Astrocyte of the cerebellum (primary cell): ENCODE measurements around the gene COL23A1.

Experiments
- DNase-seq: peaks from one replicate; pipeline ENCODE4 v3.0.0-alpha.2; 2011; ENCODE audit warnings: low read depth
- H3K4me3 ChIP-seq: 2 replicates; pipeline ENCODE4 v1.5.1; 2011; ENCODE audit warnings: mild to moderate bottlenecking, low read depth, low read length, moderate library complexity
- in situ Hi-C: cut with HindIII; loops from 2 replicates; pipeline ENCODE4 v1.10.0; 2017; ENCODE audit warnings: low sequenced_read_pairs
- TF ChIP-seq, protein P1 (sequence below): IDR thresholded peaks from 2 replicates; pipeline ENCODE4 v1.5.1; 2012; ENCODE audit warnings: low read length, low read depth, moderate library complexity, mild to moderate bottlenecking; ENCODE audit errors: missing control alignments

Gene COL23A1

DNA sequence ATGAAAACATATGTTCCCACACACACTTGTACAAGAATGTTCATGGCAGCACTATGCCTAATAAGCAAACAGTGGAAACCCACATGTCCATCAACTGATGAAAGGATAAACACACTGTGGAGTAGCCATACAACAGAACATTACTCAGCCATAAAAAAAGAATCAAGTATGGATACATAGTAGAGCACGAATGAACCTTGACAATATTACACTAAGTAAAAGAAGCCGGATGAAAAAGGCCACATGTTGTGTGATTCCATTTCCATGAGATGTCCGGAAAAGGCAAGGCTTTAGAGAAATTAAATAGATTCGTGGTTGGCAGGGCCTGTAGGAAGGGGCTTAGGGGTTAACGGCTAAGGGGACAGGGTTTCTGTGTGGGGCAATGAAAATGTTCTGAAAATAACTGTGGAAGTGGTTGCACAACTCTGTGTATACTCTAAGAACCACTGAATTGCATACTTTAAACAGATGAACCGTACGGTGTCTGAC is 51.4 kb downstream of the COL23A1 start:
- TF ChIP-seq, protein P1, sequence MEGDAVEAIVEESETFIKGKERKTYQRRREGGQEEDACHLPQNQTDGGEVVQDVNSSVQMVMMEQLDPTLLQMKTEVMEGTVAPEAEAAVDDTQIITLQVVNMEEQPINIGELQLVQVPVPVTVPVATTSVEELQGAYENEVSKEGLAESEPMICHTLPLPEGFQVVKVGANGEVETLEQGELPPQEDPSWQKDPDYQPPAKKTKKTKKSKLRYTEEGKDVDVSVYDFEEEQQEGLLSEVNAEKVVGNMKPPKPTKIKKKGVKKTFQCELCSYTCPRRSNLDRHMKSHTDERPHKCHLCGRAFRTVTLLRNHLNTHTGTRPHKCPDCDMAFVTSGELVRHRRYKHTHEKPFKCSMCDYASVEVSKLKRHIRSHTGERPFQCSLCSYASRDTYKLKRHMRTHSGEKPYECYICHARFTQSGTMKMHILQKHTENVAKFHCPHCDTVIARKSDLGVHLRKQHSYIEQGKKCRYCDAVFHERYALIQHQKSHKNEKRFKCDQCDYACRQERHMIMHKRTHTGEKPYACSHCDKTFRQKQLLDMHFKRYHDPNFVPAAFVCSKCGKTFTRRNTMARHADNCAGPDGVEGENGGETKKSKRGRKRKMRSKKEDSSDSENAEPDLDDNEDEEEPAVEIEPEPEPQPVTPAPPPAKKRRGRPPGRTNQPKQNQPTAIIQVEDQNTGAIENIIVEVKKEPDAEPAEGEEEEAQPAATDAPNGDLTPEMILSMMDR, result no peak
- no peak overlapping the region for H3K4me3 ChIP-seq
- peak; percentile 11 for DNase-seq
- in situ Hi-C loops, result no loop called here

DNA sequence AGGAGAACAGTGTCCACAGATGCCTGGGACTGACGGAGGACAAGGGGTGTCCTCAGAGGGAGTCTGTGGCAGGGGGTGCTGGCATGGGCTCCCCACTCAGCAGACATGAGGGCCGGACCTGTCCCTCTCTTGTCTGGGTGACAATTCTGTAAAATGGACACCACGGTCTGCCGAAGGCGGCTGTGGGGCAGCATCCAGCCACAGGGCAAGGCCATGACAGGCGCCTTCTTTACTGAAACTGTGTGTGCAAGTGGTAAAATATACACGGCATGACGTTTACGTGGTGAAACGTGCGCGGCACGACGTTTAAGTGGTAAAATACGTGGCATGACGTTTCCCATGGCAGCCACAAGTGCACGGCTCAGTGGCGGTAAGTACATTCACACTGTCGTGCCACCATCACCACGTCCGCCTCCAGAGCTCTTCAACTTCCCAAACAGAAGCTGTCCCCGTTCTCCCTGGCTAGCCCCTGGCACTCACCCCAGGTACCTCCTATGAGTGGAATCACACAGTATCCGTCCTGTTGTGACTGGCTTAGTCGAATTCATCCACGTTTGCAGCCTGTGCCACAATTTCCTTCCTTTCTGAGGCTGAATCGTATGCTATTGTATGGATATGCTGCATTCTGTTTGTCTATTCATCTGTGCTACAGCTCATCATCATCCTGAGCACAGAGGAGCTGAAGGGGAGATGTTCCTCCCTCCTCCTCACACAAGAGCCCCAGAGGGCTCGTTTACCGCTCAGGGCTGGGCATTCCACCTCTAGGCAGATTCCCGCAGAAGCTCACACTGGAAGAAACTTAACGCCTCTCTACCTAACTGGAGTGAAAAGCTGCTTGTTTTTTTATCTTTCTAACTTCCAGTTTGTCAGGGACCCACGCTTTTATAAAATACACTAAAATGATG is 52.5 kb downstream of the COL23A1 start:
- in situ Hi-C loops, result no loop called here
- DNase-seq, result no peak
- TF ChIP-seq, protein P1, result no peak
- no peak overlapping the region for H3K4me3 ChIP-seq

DNA sequence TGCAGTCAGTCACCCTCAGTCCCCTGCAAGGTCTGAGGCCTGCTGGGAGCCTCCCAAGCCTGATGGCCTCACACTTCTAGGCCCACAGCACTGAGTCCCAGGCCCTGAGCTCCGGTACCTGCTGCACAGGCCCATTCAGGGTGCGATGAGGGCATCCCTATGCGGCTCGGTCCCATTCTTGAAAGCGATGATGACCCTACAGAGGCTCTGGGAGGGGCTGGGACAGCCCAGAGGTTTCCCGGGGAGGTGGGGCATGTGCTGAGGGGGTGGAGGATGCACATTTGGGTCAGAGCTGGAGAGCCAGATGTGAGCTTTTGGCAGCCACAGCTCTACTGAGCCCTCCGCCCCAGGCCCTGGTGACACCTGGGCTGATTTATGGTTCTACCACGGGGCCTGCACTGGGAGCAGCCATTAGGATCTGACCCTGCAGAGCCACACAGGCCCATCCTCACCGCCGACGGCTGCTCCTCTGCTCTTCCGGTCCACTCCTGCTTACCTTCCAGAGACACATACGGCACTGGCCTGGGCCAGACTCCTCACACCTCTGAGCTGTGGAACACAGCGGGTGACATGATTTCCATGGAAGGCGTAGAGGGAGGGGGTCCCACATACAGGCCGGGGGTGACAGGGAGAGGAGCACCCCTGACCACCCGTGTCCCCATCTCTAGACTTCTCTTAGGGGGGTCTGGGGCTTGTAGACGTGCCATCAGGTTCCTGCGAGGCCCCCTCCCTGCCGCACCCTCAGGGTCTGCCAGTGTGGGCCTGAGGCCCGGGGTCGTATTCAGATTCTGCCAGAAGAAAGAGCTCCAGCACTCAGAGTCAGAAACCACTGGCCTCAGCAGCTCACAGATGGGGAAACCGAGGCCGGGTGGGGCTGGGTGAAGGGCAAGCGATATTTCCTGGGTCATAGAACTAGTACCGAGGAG is 53.4 kb downstream of the COL23A1 start:
- no peak overlapping the region for H3K4me3 ChIP-seq
- in situ Hi-C loops, result no loop called here
- TF ChIP-seq, protein P1, result no peak
- DNase-seq, result no peak

DNA sequence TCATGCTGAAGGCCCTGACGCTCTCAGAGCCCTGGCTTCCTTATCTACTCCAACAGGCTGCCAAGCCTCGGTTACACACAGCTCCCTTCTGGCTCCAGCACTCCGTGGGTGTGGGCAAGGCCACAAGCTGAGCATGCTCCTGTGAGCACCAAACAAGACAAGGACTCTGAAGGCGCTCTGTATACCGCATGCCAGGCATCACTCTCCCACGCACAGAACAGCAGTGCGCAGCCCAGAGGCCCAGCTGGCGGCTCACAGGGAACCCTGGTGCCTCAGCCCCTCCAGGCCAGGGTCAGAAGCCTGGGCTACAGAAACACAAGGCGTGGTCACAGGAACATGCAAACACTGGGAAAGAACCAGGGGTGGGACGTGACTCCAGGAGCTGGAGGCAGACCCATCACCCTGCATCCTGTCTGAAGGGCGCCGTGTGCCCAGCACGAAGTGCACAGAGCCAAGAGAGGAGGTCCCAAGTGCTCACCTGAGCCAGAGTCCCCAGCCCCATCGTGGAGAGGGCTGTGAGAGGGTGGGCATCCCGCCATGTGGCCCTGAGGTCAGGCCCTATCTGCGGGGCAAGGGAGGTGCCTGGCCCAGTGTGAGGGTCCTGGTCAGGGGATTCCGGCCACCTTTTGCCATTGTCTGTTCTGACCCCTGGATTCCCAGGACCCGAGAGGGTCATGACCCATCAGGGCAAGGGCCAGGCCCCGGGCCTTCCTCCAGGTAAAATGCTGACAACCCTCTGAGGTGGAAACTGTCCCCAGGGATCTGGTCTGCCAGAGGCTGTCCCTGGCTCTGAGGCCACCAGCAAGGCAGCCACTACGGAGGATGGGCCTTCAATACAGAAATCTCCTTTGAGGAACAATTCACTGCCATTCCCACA is 54.7 kb downstream of the COL23A1 start:
- H3K4me3 ChIP-seq, result no peak overlapping the region
- DNase-seq, result no peak
- TF ChIP-seq, protein P1, result no peak
- in situ Hi-C loops, result no loop called here

DNA sequence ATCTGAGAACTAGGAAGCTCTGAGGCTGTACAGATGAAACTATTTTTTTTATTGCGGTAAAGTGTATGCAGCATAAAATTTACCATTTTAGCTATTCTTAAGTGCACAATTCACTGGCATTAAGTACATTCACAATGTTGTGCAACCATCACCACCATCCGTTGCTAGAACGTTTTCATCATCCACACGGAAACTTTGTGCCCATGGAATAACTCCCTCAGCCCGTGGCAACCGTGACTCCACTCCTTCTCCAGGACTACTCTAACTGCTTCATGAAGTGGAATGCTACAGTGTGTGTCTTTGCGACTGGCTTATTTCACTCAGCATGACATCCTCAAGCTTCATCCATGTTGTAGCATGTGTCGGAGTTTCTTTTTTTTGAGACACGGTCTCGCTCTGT is 57.1 kb downstream of the COL23A1 start:
- in situ Hi-C loops, result no loop called here
- H3K4me3 ChIP-seq, result no peak overlapping the region
- TF ChIP-seq, protein P1, result no peak
- no peak for DNase-seq
